ENCODE measurements around the gene PLVAP.
A peak's percentile ranks its signal among the peaks of the same experiment; 100 is the strongest.
"Not testable (repeated sequence)": the region's sequence is repeated elsewhere in the genome, so short reads cannot be mapped to it uniquely, and the experiment has no call there.

The PLVAP gene

DNA sequence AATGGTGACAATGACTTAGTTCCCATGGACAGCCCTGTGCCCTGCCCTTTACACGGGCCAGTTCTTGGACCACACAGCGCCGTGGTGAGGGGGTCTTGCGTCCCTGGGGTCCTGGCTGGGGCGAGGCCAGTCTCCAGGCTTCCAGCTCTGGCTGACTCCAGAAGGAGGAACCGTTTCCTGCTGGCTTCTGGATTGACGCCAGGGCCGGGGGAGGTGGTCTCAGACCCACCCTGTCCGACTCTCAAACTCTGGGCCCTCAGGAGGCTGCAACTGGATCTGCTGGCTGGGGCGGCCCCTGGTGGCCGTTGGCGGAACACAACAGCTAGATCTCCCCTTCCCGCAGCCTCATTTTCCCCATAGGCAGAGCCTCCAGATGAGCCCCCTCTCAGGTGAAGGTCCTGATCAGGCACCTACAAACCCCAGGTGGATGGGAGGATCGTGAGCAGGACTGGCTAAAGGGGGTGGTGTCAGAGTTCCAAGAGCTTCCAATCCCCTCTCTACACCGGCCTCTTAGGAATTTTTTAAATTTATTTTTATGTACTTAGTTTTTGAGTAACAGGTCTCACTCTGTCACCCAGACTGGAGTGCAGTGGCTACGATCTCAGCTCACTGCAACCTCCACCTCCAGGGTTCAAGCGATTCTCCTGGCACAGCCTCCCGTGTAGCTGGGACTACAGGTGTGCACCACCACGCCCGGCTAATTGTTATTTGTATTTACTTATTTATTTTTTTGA, 8.9 kb upstream of the PLVAP start:
- Mint-ChIP-seq H3K27ac (no peak overlapping the region), H3K9me3 (no peaks in the 10 kb centered on the region), H3K4me1 (peaks cover 17% of the 10 kb centered on the region), H3K4me3 (no peak overlapping the region), H3K27me3 (peaks cover 23% of the 10 kb centered on the region)
- DNase-seq = peak; percentile 60 to 69
- peak; percentile 62 for ATAC-seq

GRCh38 chr19:17380426-17381138, 3.4 kb upstream of the PLVAP start:
- ATAC-seq = no peak
- H3K4me3 Mint-ChIP-seq = no peak overlapping the region
- DNase-seq = no peak
- no peak overlapping the region for H3K27ac Mint-ChIP-seq
- H3K4me1 Mint-ChIP-seq = peaks cover 24% of the 10 kb centered on the region
- H3K27me3 Mint-ChIP-seq = peaks cover 27% of the 10 kb centered on the region
- H3K9me3 Mint-ChIP-seq = no peaks in the 10 kb centered on the region

- ATAC-seq (no peak), DNase-seq (no peak)
- H3K4me1 Mint-ChIP-seq = peaks cover 24% of the 10 kb centered on the region
Observed at GRCh38 chr19:17379221-17379631, 2.1 kb upstream of the PLVAP start.

GRCh38 chr19:17378271-17378670, 1.1 kb upstream of the PLVAP start:
- H3K9me3 Mint-ChIP-seq = no peaks in the 10 kb centered on the region
- no peak for DNase-seq
- ATAC-seq = no peak
- H3K27me3 Mint-ChIP-seq = peaks cover 27% of the 10 kb centered on the region
- peaks cover 23% of the 10 kb centered on the region for H3K4me1 Mint-ChIP-seq
- no peak overlapping the region for H3K4me3 Mint-ChIP-seq
- no peak overlapping the region for H3K27ac Mint-ChIP-seq

More at GRCh38 chr19:17379221-17379631, 2.1 kb upstream of the PLVAP start:
- Mint-ChIP-seq H3K27me3 (peaks cover 27% of the 10 kb centered on the region), H3K4me3 (no peak overlapping the region), H3K27ac (no peak overlapping the region), H3K9me3 (no peaks in the 10 kb centered on the region)

DNA sequence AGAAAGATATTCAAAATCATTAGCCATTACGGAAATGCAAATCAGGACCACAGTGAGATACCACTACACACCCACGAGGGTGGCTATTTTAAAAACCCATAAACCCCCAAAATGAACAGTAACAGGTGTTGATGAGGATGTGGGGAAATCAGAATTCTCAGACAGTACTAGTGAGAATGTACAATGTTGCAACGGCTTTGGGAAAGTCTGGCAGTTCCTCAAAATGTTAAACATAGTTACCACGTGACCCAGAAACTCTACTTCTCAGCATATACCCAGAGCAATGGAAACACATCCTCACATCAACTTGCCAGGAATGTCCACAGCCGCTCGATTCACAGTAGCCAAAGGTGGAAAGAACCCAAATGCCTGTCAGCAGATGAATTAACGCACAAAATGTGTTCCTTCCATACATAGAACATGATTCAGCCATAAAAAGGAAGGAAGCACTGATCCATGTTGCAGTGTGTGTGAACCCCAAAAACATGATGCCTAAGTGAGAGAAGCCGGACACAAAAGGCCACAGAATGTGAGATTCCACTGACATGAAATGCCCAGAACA, 7.0 kb downstream of the PLVAP start:
- H3K27ac Mint-ChIP-seq = no peak overlapping the region

DNA sequence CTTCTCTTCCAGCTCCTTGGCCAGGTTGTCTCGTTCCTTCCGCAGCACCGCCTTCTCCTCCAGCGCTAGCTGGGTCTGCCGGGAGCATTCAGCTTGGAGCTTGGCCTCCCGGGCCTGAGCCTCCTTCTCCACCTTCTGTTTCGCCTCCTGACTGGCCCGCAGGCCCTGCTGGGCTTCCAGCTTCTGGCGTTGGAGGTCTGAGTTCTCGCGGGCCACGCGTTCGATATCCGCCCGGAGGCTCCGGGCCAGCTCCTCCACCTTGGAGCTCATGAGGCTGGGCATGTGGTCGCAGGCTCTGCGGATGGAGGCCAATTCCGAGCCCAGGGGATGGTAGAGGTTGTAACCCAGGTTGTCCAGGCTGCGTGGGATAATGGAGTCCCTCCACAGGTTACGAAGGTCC, 11.8 kb downstream of the PLVAP start:
- no peak for ATAC-seq
- DNase-seq = no peak
- Mint-ChIP-seq H3K9me3 (no peaks in the 10 kb centered on the region), H3K27me3 (peaks cover 5% of the 10 kb centered on the region), H3K4me1 (peaks cover 5% of the 10 kb centered on the region), H3K4me3 (no peak overlapping the region), H3K27ac (peak overlapping the region in 1 of 2 donors; percentile 73)

More for the DNA sequence above, 7.0 kb downstream of the PLVAP start:
- Mint-ChIP-seq H3K27me3 (peaks cover 9% of the 10 kb centered on the region), H3K4me1 (peaks cover 8% of the 10 kb centered on the region), H3K9me3 (no peaks in the 10 kb centered on the region), H3K4me3 (no peak overlapping the region)
- DNase-seq (no peak), ATAC-seq (peak; percentile 46)

GRCh38 chr19:17363852-17364605, 13.1 kb downstream of the PLVAP start:
- H3K27ac Mint-ChIP-seq, H3K9me3 Mint-ChIP-seq, ATAC-seq, DNase-seq, H3K4me3 Mint-ChIP-seq, H3K27me3 Mint-ChIP-seq, H3K4me1 Mint-ChIP-seq: not testable (repeated sequence)

- ATAC-seq (no peak), DNase-seq (no peak)
- H3K4me3 Mint-ChIP-seq = no peak overlapping the region
- H3K27ac Mint-ChIP-seq = no peak overlapping the region
- H3K4me1 Mint-ChIP-seq = no peaks in the 10 kb centered on the region
- H3K9me3 Mint-ChIP-seq = no peaks in the 10 kb centered on the region
- H3K27me3 Mint-ChIP-seq = no peaks in the 10 kb centered on the region
Observed at GRCh38 chr19:17359905-17360800, 17.0 kb downstream of the PLVAP start.

DNA sequence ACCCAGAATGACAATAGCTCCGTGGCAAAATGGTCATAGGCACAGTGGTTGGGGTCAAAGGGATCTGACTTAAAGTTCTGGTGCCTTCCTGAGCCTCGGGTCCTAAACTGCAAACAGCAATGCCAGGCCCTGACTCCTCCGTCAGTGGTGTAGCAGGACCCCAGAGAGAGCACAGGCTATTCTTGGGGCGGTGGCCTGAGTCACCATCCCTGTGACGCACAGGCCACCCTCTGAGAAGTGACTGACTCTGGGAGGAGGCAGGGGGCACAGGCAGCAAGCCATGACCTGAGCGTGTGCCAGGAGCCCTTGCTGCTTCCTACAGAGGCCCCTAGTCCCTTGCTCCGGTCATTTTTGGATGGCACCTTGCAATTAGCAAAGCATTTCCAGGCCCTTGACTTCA, 18.7 kb downstream of the PLVAP start:
- DNase-seq (no peak), ATAC-seq (no peak)
- H3K27me3 Mint-ChIP-seq = peaks cover 5% of the 10 kb centered on the region
- H3K4me3 Mint-ChIP-seq = no peak overlapping the region
- H3K4me1 Mint-ChIP-seq = no peaks in the 10 kb centered on the region
- no peak overlapping the region for H3K27ac Mint-ChIP-seq
- no peaks in the 10 kb centered on the region for H3K9me3 Mint-ChIP-seq

GRCh38 chr19:17357724-17358123, 19.4 kb downstream of the PLVAP start:
- Mint-ChIP-seq H3K9me3 (no peaks in the 10 kb centered on the region), H3K4me1 (no peaks in the 10 kb centered on the region), H3K4me3 (no peak overlapping the region), H3K27ac (no peak overlapping the region), H3K27me3 (peaks cover 12% of the 10 kb centered on the region)
- DNase-seq = no peak
- no peak for ATAC-seq

DNA sequence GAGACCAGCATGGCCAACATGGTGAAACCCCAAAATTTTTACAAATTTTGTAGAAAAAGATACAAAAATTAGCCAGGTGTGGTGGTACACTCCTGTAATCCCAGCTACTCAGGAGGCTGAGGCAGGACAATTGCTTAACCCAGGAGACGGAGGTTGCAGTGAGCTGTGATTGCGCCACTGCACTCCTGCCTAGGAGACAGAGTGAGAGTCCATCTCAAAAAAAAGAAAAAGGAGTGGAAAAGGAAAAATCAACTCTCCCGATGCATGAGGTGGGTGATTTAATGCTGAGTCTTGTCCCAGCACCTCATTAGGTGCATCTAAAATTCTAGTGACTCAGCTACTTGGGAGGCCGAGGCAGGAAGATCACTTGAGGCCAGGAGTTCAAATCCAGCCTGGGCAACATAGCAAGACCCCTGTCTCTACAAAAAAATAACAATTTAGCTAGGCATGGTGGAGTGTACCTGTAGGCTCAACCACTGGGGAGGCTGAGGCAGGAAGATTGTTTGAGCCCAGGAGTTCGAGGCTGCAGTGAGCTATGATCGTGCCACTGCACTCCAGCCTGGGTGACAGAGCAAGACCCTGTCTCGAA, 20.0 kb downstream of the PLVAP start:
- DNase-seq = no peak
- Mint-ChIP-seq H3K9me3 (no peaks in the 10 kb centered on the region), H3K27ac (no peak overlapping the region), H3K27me3 (peaks cover 17% of the 10 kb centered on the region), H3K4me1 (no peaks in the 10 kb centered on the region), H3K4me3 (no peak overlapping the region)
- no peak for ATAC-seq

- DNase-seq (no peak), ATAC-seq (no peak)
- Mint-ChIP-seq H3K4me1 (peaks cover 15% of the 10 kb centered on the region), H3K9me3 (no peaks in the 10 kb centered on the region), H3K27ac (no peak overlapping the region), H3K27me3 (peaks cover 54% of the 10 kb centered on the region), H3K4me3 (peak overlapping the region in 1 of 2 donors; percentile 3)
Observed at GRCh38 chr19:17353386-17353785, 23.8 kb downstream of the PLVAP start.

GRCh38 chr19:17352608-17353280, 24.4 kb downstream of the PLVAP start:
- H3K4me1 Mint-ChIP-seq = peaks cover 15% of the 10 kb centered on the region
- peaks cover 61% of the 10 kb centered on the region for H3K27me3 Mint-ChIP-seq
- H3K4me3 Mint-ChIP-seq = no peak overlapping the region
- ATAC-seq (no peak), DNase-seq (no peak)
- H3K27ac Mint-ChIP-seq = peak overlapping the region in 1 of 2 donors; percentile 3
- H3K9me3 Mint-ChIP-seq = no peaks in the 10 kb centered on the region

DNA sequence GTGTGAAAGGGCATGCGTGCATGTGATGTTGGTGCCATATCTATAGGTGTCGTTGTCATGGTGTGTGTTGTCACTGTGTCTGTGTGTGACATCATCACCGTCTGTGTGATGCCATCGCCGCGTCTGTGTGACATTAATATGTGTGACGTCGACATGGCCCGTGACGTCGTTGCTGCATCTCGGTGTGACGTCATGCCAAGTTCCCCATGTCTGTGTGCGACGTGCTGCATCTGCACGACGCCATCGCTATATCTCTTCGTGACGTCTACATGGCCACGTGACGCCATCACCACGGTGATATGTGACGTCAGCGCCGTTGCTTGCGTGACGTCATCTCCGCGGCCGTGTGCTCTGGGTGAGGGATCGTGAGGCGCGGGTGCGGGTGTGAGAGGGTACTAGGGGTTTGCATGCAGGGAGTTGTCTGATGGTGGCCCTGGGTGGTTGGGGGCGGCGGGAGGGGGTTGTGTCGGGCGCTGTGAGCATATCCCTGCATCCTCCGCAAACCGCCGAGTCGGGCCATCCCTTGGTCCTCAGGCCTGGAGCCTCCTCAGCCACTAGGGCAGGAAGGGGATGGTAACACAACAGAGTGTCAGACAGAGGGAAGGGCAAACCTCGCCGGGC, 25.2 kb downstream of the PLVAP start:
- Mint-ChIP-seq H3K9me3 (no peaks in the 10 kb centered on the region), H3K4me1 (peaks cover 15% of the 10 kb centered on the region), H3K27ac (no peak overlapping the region), H3K4me3 (no peak overlapping the region), H3K27me3 (peaks cover 69% of the 10 kb centered on the region)
- DNase-seq = no peak
- ATAC-seq = no peak

All from stimulated activated naive CD8-positive, alpha-beta T cell treated with anti-CD3 and anti-CD28 coated beads, Interleukin-15, amount 100 ng/mL, for 72 hours (primary cell).